ENCODE measurements around the gene RNF2. TPM values are rescaled to one million over a fixed set of nuclear protein-coding genes. Genes with fewer than 3 reads are reported as not detected.
A peak's percentile ranks its signal among the peaks of the same experiment; 100 is the strongest.

RNF2 gene
- polyA plus RNA-seq, 4 donors, result 3.2 to 24.8 (median 4.7) TPM

GRCh38 chr1:185068341-185068740 lies 23.0 kb downstream of the RNF2 start:
- Histone ChIP-seq H3K4me1 (ENCODE audit: control insufficient read depth in 3 of 3, insufficient read depth in 2 of 3, low read depth in 1 of 3, low read length in 2 of 3) (no peaks in the 10 kb centered on the region), H3K9me3 (ENCODE audit: control insufficient read depth in 2 of 2, insufficient read depth in 1 of 2, low read depth in 1 of 2, low read length in 1 of 2) (peaks cover 0 to 4% of the 10 kb centered on the region in 2 donors), H3K36me3 (ENCODE audit: control insufficient read depth in 3 of 3, insufficient read depth in 2 of 3, low read depth in 1 of 3, low read length in 3 of 3) (peaks cover 0 to 3% (median 0%) of the 10 kb centered on the region in 3 donors), H3K27ac (ENCODE audit: low read depth in 1 of 3, low read length in 2 of 3) (no peak overlapping the region), H3K4me3 (ENCODE audit: low read depth in 1 of 3, low read length in 3 of 3) (no peak overlapping the region), H3K27me3 (ENCODE audit: control insufficient read depth in 3 of 3, insufficient read depth in 3 of 3, low read length in 3 of 3) (no peaks in the 10 kb centered on the region)
- no peak for DNase-seq
- no peak for FAIRE-seq

DNA sequence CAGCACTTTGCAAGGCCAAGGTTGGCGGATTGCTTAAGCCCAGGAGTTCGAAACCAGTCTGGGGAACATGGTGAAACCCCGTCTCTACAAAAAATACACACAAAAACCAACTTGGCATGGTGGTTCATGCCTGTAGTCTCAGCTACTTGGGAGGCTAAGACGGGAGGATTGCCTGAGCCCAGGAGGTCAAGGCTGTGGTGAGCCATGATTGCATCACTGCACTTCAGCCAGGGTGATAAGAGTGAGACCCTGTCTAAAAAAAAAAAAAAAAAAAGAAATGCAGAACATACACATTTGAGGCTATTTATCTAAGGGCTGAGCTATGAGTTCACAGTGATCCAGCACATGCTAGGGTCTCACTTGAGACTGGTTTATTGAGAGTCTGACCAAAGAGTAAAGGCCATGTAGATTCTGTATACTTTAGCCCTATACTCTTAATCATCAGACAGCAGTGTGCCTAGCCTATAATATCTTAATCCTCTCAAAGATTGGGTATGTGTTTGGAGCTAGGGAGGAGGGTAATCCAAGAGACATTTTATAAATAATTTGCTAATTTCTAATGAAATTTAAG lies 23.9 kb downstream of the RNF2 start:
- Histone ChIP-seq H3K27me3 (ENCODE audit: control insufficient read depth in 3 of 3, insufficient read depth in 3 of 3, low read length in 3 of 3) (no peaks in the 10 kb centered on the region), H3K9me3 (ENCODE audit: control insufficient read depth in 2 of 2, insufficient read depth in 1 of 2, low read depth in 1 of 2, low read length in 1 of 2) (no peaks in the 10 kb centered on the region), H3K36me3 (ENCODE audit: control insufficient read depth in 3 of 3, insufficient read depth in 2 of 3, low read depth in 1 of 3, low read length in 3 of 3) (peaks cover 0 to 3% (median 0%) of the 10 kb centered on the region in 3 donors), H3K4me3 (ENCODE audit: low read depth in 1 of 3, low read length in 3 of 3) (no peak overlapping the region), H3K4me1 (ENCODE audit: control insufficient read depth in 3 of 3, insufficient read depth in 2 of 3, low read depth in 1 of 3, low read length in 2 of 3) (no peaks in the 10 kb centered on the region), H3K27ac (ENCODE audit: low read depth in 1 of 3, low read length in 2 of 3) (no peak overlapping the region)
- FAIRE-seq (no peak), DNase-seq (peak; percentile 21 to 23)
- 87 to 94% (median 91%) methylated on average over 4 of the region's 4 CpGs for WGBS, 3 donors

- H3K9me3 ChIP-seq (ENCODE audit: control insufficient read depth in 2 of 2, insufficient read depth in 1 of 2, low read depth in 1 of 2, low read length in 1 of 2), result no peaks in the 10 kb centered on the region
- DNase-seq (no peak), FAIRE-seq (no peak)
- H3K36me3 ChIP-seq (ENCODE audit: control insufficient read depth in 3 of 3, insufficient read depth in 2 of 3, low read depth in 1 of 3, low read length in 3 of 3), result peaks cover 0 to 3% (median 0%) of the 10 kb centered on the region in 3 donors
- no peaks in the 10 kb centered on the region for H3K27me3 ChIP-seq (ENCODE audit: control insufficient read depth in 3 of 3, insufficient read depth in 3 of 3, low read length in 3 of 3)
- no peak overlapping the region for H3K4me3 ChIP-seq (ENCODE audit: low read depth in 1 of 3, low read length in 3 of 3)
- no peak overlapping the region for H3K27ac ChIP-seq (ENCODE audit: low read depth in 1 of 3, low read length in 2 of 3)
- no peaks in the 10 kb centered on the region for H3K4me1 ChIP-seq (ENCODE audit: control insufficient read depth in 3 of 3, insufficient read depth in 2 of 3, low read depth in 1 of 3, low read length in 2 of 3)
Observed at GRCh38 chr1:185070051-185070450, 24.7 kb downstream of the RNF2 start.

GRCh38 chr1:185073725-185074124 lies 28.4 kb downstream of the RNF2 start:
- Histone ChIP-seq H3K4me3 (ENCODE audit: low read depth in 1 of 3, low read length in 3 of 3) (no peak overlapping the region), H3K27me3 (ENCODE audit: control insufficient read depth in 3 of 3, insufficient read depth in 3 of 3, low read length in 3 of 3) (no peaks in the 10 kb centered on the region), H3K36me3 (ENCODE audit: control insufficient read depth in 3 of 3, insufficient read depth in 2 of 3, low read depth in 1 of 3, low read length in 3 of 3) (no peaks in the 10 kb centered on the region), H3K4me1 (ENCODE audit: control insufficient read depth in 3 of 3, insufficient read depth in 2 of 3, low read depth in 1 of 3, low read length in 2 of 3) (no peaks in the 10 kb centered on the region), H3K9me3 (ENCODE audit: control insufficient read depth in 2 of 2, insufficient read depth in 1 of 2, low read depth in 1 of 2, low read length in 1 of 2) (no peaks in the 10 kb centered on the region), H3K27ac (ENCODE audit: low read depth in 1 of 3, low read length in 2 of 3) (no peak overlapping the region)
- WGBS, 3 donors, result 98 to 100% (median 100%) methylated on average over 2 of the region's 2 CpGs
- FAIRE-seq (no peak), DNase-seq (no peak)

DNA sequence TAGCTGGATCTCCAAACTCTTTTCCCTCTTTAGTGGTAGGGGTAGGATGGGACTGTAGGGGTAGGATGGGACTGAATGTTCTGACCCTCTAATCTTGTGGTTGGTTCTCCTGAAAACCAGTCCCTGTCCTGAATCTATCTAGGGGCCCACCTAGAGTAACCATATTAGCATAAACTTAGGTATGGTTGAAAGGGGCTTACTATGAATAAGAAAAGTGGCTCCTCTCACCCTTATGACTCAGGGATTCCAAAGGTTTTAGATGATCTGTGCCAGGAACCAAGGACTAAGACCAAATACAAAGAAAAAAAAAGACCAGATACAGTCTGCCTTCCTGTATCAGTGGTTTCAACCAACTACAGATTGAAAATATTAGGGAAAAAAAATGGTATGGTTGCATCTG lies 28.9 kb downstream of the RNF2 start:
- H3K9me3 ChIP-seq (ENCODE audit: control insufficient read depth in 2 of 2, insufficient read depth in 1 of 2, low read depth in 1 of 2, low read length in 1 of 2), result no peaks in the 10 kb centered on the region
- FAIRE-seq (no peak), DNase-seq (no peak)
- no peak overlapping the region for H3K4me3 ChIP-seq (ENCODE audit: low read depth in 1 of 3, low read length in 3 of 3)
- H3K27ac ChIP-seq (ENCODE audit: low read depth in 1 of 3, low read length in 2 of 3), result no peak overlapping the region
- H3K36me3 ChIP-seq (ENCODE audit: control insufficient read depth in 3 of 3, insufficient read depth in 2 of 3, low read depth in 1 of 3, low read length in 3 of 3), result no peaks in the 10 kb centered on the region
- H3K4me1 ChIP-seq (ENCODE audit: control insufficient read depth in 3 of 3, insufficient read depth in 2 of 3, low read depth in 1 of 3, low read length in 2 of 3), result no peaks in the 10 kb centered on the region
- H3K27me3 ChIP-seq (ENCODE audit: control insufficient read depth in 3 of 3, insufficient read depth in 3 of 3, low read length in 3 of 3), result no peaks in the 10 kb centered on the region

DNA sequence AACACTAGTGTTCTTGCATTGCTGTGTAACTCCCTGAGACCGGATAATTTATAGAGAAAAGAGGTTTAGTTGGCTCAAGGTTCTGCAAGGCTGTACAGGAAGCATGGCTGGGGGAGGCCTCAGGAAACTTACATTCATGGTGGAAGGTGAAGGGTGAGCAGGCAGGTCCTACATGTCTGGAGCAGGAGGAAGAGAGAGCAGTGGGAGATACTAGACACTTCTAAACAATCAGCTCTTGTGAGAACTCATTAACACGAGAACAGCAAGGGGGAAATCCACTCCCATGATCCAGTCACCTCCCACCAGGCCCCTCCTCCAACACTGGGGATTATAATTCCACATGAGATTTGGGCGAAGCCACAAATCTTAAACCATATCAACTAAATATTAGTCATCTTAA lies 30.1 kb downstream of the RNF2 start:
- 79 to 89% (median 89%) methylated on average over 3 of the region's 3 CpGs for WGBS, 3 donors
- Histone ChIP-seq H3K4me3 (ENCODE audit: low read depth in 1 of 3, low read length in 3 of 3) (no peak overlapping the region), H3K4me1 (ENCODE audit: control insufficient read depth in 3 of 3, insufficient read depth in 2 of 3, low read depth in 1 of 3, low read length in 2 of 3) (no peaks in the 10 kb centered on the region), H3K27ac (ENCODE audit: low read depth in 1 of 3, low read length in 2 of 3) (no peak overlapping the region), H3K36me3 (ENCODE audit: control insufficient read depth in 3 of 3, insufficient read depth in 2 of 3, low read depth in 1 of 3, low read length in 3 of 3) (no peaks in the 10 kb centered on the region), H3K27me3 (ENCODE audit: control insufficient read depth in 3 of 3, insufficient read depth in 3 of 3, low read length in 3 of 3) (no peaks in the 10 kb centered on the region), H3K9me3 (ENCODE audit: control insufficient read depth in 2 of 2, insufficient read depth in 1 of 2, low read depth in 1 of 2, low read length in 1 of 2) (no peaks in the 10 kb centered on the region)
- FAIRE-seq (no peak), DNase-seq (no peak)

DNA sequence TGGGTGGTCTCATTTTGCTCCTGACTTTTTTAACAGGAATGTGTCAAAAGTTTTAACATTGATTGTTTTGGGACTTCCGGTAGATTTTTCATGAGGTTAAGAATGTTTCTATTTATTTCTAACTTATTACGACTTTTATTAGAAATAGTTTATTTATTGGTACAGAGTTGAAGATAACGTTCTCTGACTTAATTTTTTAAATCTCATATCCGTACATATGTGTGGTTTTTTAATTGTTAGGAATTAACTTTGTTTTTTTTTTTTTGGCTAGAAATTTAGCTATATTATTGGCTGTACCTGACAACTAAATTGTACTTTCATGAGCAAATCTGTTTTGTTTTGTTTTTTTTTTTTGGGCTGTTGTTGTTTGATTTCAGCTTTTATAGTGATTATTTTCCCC lies 32.0 kb downstream of the RNF2 start:
- Histone ChIP-seq H3K27ac (ENCODE audit: low read depth in 1 of 3, low read length in 2 of 3) (no peak overlapping the region), H3K27me3 (ENCODE audit: control insufficient read depth in 3 of 3, insufficient read depth in 3 of 3, low read length in 3 of 3) (no peaks in the 10 kb centered on the region), H3K4me1 (ENCODE audit: control insufficient read depth in 3 of 3, insufficient read depth in 2 of 3, low read depth in 1 of 3, low read length in 2 of 3) (no peaks in the 10 kb centered on the region), H3K9me3 (ENCODE audit: control insufficient read depth in 2 of 2, insufficient read depth in 1 of 2, low read depth in 1 of 2, low read length in 1 of 2) (peaks cover 0 to 3% of the 10 kb centered on the region in 2 donors), H3K4me3 (ENCODE audit: low read depth in 1 of 3, low read length in 3 of 3) (no peak overlapping the region), H3K36me3 (ENCODE audit: control insufficient read depth in 3 of 3, insufficient read depth in 2 of 3, low read depth in 1 of 3, low read length in 3 of 3) (peaks cover 0 to 4% (median 0%) of the 10 kb centered on the region in 3 donors)
- FAIRE-seq (no peak), DNase-seq (no peak)
- WGBS, 3 donors, result 84 to 88% (median 85%) methylated on average over 4 of the region's 4 CpGs

- peaks cover 0 to 3% of the 10 kb centered on the region in 2 donors for H3K9me3 ChIP-seq (ENCODE audit: control insufficient read depth in 2 of 2, insufficient read depth in 1 of 2, low read depth in 1 of 2, low read length in 1 of 2)
- DNase-seq, result no peak
- no peaks in the 10 kb centered on the region for H3K4me1 ChIP-seq (ENCODE audit: control insufficient read depth in 3 of 3, insufficient read depth in 2 of 3, low read depth in 1 of 3, low read length in 2 of 3)
- H3K4me3 ChIP-seq (ENCODE audit: low read depth in 1 of 3, low read length in 3 of 3), result no peak overlapping the region
- FAIRE-seq, result no peak
- H3K36me3 ChIP-seq (ENCODE audit: control insufficient read depth in 3 of 3, insufficient read depth in 2 of 3, low read depth in 1 of 3, low read length in 3 of 3), result peaks cover 0 to 4% (median 0%) of the 10 kb centered on the region in 3 donors
- H3K27ac ChIP-seq (ENCODE audit: low read depth in 1 of 3, low read length in 2 of 3), result no peak overlapping the region
- H3K27me3 ChIP-seq (ENCODE audit: control insufficient read depth in 3 of 3, insufficient read depth in 3 of 3, low read length in 3 of 3), result no peaks in the 10 kb centered on the region
Observed at GRCh38 chr1:185080422-185080821, 35.1 kb downstream of the RNF2 start.

GRCh38 chr1:185083818-185084217 lies 38.5 kb downstream of the RNF2 start:
- peaks cover 0 to 4% (median 3%) of the 10 kb centered on the region in 3 donors for H3K36me3 ChIP-seq (ENCODE audit: control insufficient read depth in 3 of 3, insufficient read depth in 2 of 3, low read depth in 1 of 3, low read length in 3 of 3)
- no peaks in the 10 kb centered on the region for H3K27me3 ChIP-seq (ENCODE audit: control insufficient read depth in 3 of 3, insufficient read depth in 3 of 3, low read length in 3 of 3)
- peaks cover 0 to 3% of the 10 kb centered on the region in 2 donors for H3K9me3 ChIP-seq (ENCODE audit: control insufficient read depth in 2 of 2, insufficient read depth in 1 of 2, low read depth in 1 of 2, low read length in 1 of 2)
- H3K27ac ChIP-seq (ENCODE audit: low read depth in 1 of 3, low read length in 2 of 3), result no peak overlapping the region
- WGBS, 3 donors, result 95 to 100% (median 97%) methylated on average over 2 of the region's 2 CpGs
- no peak for DNase-seq
- H3K4me1 ChIP-seq (ENCODE audit: control insufficient read depth in 3 of 3, insufficient read depth in 2 of 3, low read depth in 1 of 3, low read length in 2 of 3), result no peaks in the 10 kb centered on the region
- no peak for FAIRE-seq
- H3K4me3 ChIP-seq (ENCODE audit: low read depth in 1 of 3, low read length in 3 of 3), result no peak overlapping the region

Measured in small intestine (tissue), 7 donors.